H9 (cell line): ENCODE measurements around the gene LPP. TPM values are rescaled to one million over a fixed set of nuclear protein-coding genes. Genes with fewer than 3 reads are reported as not detected.

Source experiments
- DNase-seq: peaks from one replicate; pipeline ENCODE4 v3.0.0-alpha.2; 2017
- H2AFZ ChIP-seq: one replicate; pipeline ENCODE4 v1.6.1; 2013; ENCODE audit warnings: mild to moderate bottlenecking, low read length, control low read depth, moderate library complexity
- H2AK5ac ChIP-seq: 2 replicates; pipeline ENCODE4 v1.6.1; 2013; ENCODE audit warnings: low read length, control low read depth, mixed read lengths; ENCODE audit not compliant: insufficient read length
- H2BK120ac ChIP-seq: one replicate; pipeline ENCODE4 v1.6.1; 2013; ENCODE audit warnings: low read depth, mild to moderate bottlenecking, low read length, control low read depth, inconsistent platforms; ENCODE audit not compliant: poor library complexity, severe bottlenecking
- H2BK12ac ChIP-seq: 2 replicates; pipeline ENCODE4 v1.6.1; 2013; ENCODE audit warnings: low read length, control low read depth, mixed read lengths, low read depth; ENCODE audit not compliant: insufficient read length
- H2BK15ac ChIP-seq: 2 replicates; pipeline ENCODE4 v1.6.1; 2013; ENCODE audit warnings: low read depth, low read length, control low read depth
- H2BK20ac ChIP-seq: one replicate; pipeline ENCODE4 v1.6.1; 2013; ENCODE audit warnings: low read depth, mild to moderate bottlenecking, low read length, control low read depth, inconsistent platforms; ENCODE audit not compliant: poor library complexity, severe bottlenecking
- H2BK5ac ChIP-seq: 2 replicates; pipeline ENCODE4 v1.6.1; 2013; ENCODE audit warnings: low read length, control low read depth, mixed read lengths; ENCODE audit not compliant: insufficient read length
- H3K14ac ChIP-seq: 2 replicates; pipeline ENCODE4 v1.6.1; 2013; ENCODE audit warnings: low read length, control low read depth; ENCODE audit not compliant: insufficient read depth
- H3K18ac ChIP-seq: 2 replicates; pipeline ENCODE4 v1.6.1; 2013; ENCODE audit warnings: low read depth, mild to moderate bottlenecking, mixed read lengths, low read length, control low read depth; ENCODE audit not compliant: insufficient read length
- H3K23ac ChIP-seq: 2 replicates; pipeline ENCODE4 v1.6.1; 2013; ENCODE audit warnings: low read length, control low read depth, mixed read lengths, low read depth; ENCODE audit not compliant: insufficient read length
- H3K23me2 ChIP-seq: 2 replicates; pipeline ENCODE4 v1.6.1; 2013; ENCODE audit warnings: low read depth, mild to moderate bottlenecking, mixed read lengths, low read length, control low read depth; ENCODE audit not compliant: insufficient read length, poor library complexity, severe bottlenecking
- H3K27ac ChIP-seq: 2 replicates; pipeline ENCODE4 v1.5.1; 2013; ENCODE audit warnings: low read length, control low read depth, mixed read lengths, low read depth; ENCODE audit not compliant: insufficient read length
- H3K27me3 ChIP-seq: 2 replicates; pipeline ENCODE4 v1.6.1; 2013; ENCODE audit warnings: low read length, control low read depth, inconsistent platforms; ENCODE audit not compliant: insufficient read depth
- H3K4ac ChIP-seq: 2 replicates; pipeline ENCODE4 v1.6.1; 2013; ENCODE audit warnings: low read depth, mild to moderate bottlenecking, control low read depth, inconsistent platforms, low read length, moderate library complexity
- H3K4me1 ChIP-seq: 2 replicates; pipeline ENCODE4 v1.6.1; 2013; ENCODE audit warnings: low read length, control low read depth, inconsistent platforms; ENCODE audit not compliant: insufficient read depth
- H3K4me2 ChIP-seq: 2 replicates; pipeline ENCODE4 v1.6.1; 2013; ENCODE audit warnings: low read length, control low read depth, mixed read lengths; ENCODE audit not compliant: insufficient read length, insufficient read depth
- H3K56ac ChIP-seq: 2 replicates; pipeline ENCODE4 v1.6.1; 2013; ENCODE audit warnings: low read depth, mild to moderate bottlenecking, mixed read lengths, low read length, control low read depth; ENCODE audit not compliant: insufficient read length
- H3K79me1 ChIP-seq: 2 replicates; pipeline ENCODE4 v1.6.1; 2013; ENCODE audit warnings: low read depth, mild to moderate bottlenecking, moderate library complexity, low read length, control low read depth, inconsistent platforms; ENCODE audit not compliant: insufficient read depth, poor library complexity, severe bottlenecking
- H3K79me2 ChIP-seq: 2 replicates; pipeline ENCODE4 v1.6.1; 2013; ENCODE audit warnings: low read length, control low read depth, inconsistent platforms; ENCODE audit not compliant: insufficient read depth
- H3K9ac ChIP-seq: 2 replicates; pipeline ENCODE4 v1.6.1; 2013; ENCODE audit warnings: low read length, control low read depth, mixed read lengths; ENCODE audit not compliant: insufficient read length; ENCODE audit errors: extremely low read depth
- H3K9me3 ChIP-seq: one replicate; pipeline ENCODE4 v1.6.1; 2013; ENCODE audit warnings: low read depth, low read length, inconsistent platforms; ENCODE audit not compliant: control insufficient read depth
- H3T11ph ChIP-seq: one replicate; pipeline ENCODE4 v1.6.1; 2013; ENCODE audit warnings: mild to moderate bottlenecking, low read length, control low read depth, inconsistent platforms
- H4K20me1 ChIP-seq: one replicate; pipeline ENCODE4 v1.6.1; 2013; ENCODE audit not compliant: control insufficient read depth, insufficient read length, insufficient read depth
- H4K5ac ChIP-seq: 2 replicates; pipeline ENCODE4 v1.6.1; 2013; ENCODE audit warnings: low read depth, mild to moderate bottlenecking, mixed read lengths, low read length, control low read depth; ENCODE audit not compliant: insufficient read length
- H4K8ac ChIP-seq: replicated peaks from 2 replicates; pipeline ENCODE4 v1.6.1; 2013; ENCODE audit warnings: low read length, control low read depth, mixed read lengths, low read depth; ENCODE audit not compliant: insufficient read length
- H4K91ac ChIP-seq: 2 replicates; pipeline ENCODE4 v1.6.1; 2013; ENCODE audit warnings: low read depth, mild to moderate bottlenecking, moderate library complexity, mixed read lengths, low read length, control low read depth; ENCODE audit not compliant: insufficient read length
- H3K27ac Mint-ChIP-seq, 3 experiments: 2 replicates in 2 of 3; 3 replicates in 1 of 3; pipeline ENCODE4 v1.8.0; 2020 to 2021; ENCODE audit warnings: mixed read lengths in 3 of 3, mild to moderate bottlenecking in 1 of 3, moderate library complexity in 1 of 3
- H3K27me3 Mint-ChIP-seq: 2 replicates; pipeline ENCODE4 v1.8.0; 2021; ENCODE audit warnings: low read depth, mild to moderate bottlenecking, moderate library complexity, mixed read lengths
- H3K36me3 Mint-ChIP-seq, 3 experiments: 2 replicates in 2 of 3; 3 replicates in 1 of 3; pipeline ENCODE4 v1.8.0; 2020 to 2021; ENCODE audit warnings: low read depth in 3 of 3, mixed read lengths in 3 of 3; ENCODE audit not compliant: insufficient read depth in 1 of 3
- H3K4me1 Mint-ChIP-seq, 2 experiments: 2 replicates each; pipeline ENCODE4 v1.8.0; 2020; ENCODE audit warnings: mixed read lengths in 2 of 2
- H3K4me3 Mint-ChIP-seq, 2 experiments: 2 replicates in 1 of 2; 3 replicates in 1 of 2; pipeline ENCODE4 v1.8.0; 2020 to 2021; ENCODE audit warnings: mild to moderate bottlenecking in 2 of 2, mixed read lengths in 2 of 2, moderate library complexity in 1 of 2
- H3K9me3 Mint-ChIP-seq, 2 experiments: 2 replicates in 1 of 2; 3 replicates in 1 of 2; pipeline ENCODE4 v1.8.0; 2020; ENCODE audit warnings: mild to moderate bottlenecking in 2 of 2, mixed read lengths in 2 of 2, moderate library complexity in 1 of 2
- whole genome bisulfite sequencing: extraction: QIAGEN DNeasy Blood & Tissue Kit; methylation state at CpG from one replicate; pipeline ENCODE4 v1.1.7; 2013; ENCODE audit warnings: missing lambda C conversion rate, low lambda C conversion rate, mixed read lengths; ENCODE audit not compliant: insufficient read length; ENCODE audit errors: extremely low coverage; 5-methylcytosine and 5-hydroxymethylcytosine counted together
- total RNA-seq: library from RNA; stranded (reverse); gene quantifications from 2 replicates; pipeline ENCODE4 v1.2.1, GENCODE V29; 2021
- TF ChIP-seq, protein P1 (sequence below): fragments of 200-600 bp; sonication (generic); conservative IDR thresholded peaks from 3 replicates; pipeline ENCODE4 v1.8.0; 2021; ENCODE audit warnings: antibody characterized with exemption, mild to moderate bottlenecking

The LPP gene
- total RNA-seq, 1 experiment from 2014 or later, result 64.6 TPM

DNA sequence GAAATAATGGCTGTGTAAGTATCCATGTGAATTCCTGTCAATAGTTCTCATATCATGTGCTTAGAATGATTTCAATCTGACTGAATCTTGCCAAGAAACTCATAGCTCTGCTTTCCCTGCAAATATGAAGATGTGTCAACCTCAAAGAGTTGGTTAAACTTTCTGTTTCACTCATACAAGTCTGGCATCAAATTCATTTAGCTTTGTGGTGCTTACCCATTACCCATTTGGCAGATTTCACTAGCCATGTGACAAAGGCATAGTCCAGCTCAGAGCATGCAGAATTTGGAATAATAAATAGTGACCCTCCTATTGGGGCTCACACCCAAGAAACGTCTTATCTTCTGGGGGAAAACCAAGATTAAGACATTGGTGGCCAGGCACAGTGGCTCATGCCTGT is 761.2 kb downstream of the LPP start:
- Histone ChIP-seq H3K18ac (no peak overlapping the region), H4K8ac (no peak overlapping the region), H3K23me2 (no peaks in the 10 kb centered on the region), H3K9ac (no peak overlapping the region), H3K27ac (no peak overlapping the region), H4K20me1 (no peaks in the 10 kb centered on the region), H2BK12ac (no peak overlapping the region), H3K56ac (no peak overlapping the region), H3K27me3 (no peaks in the 10 kb centered on the region), H2AFZ (no peak overlapping the region), H2BK20ac (no peak overlapping the region), H2AK5ac (no peak overlapping the region), H3K79me1 (no peaks in the 10 kb centered on the region), H3K9me3 (no peaks in the 10 kb centered on the region), H2BK15ac (no peak overlapping the region), H3K14ac (no peak overlapping the region), H4K91ac (no peak overlapping the region), H3T11ph (no peak overlapping the region), H3K23ac (no peak overlapping the region), H3K4me2 (no peak overlapping the region), H3K4me1 (0 out of 2 replicates have a peak, but pooled peaks cover 2% of the 10 kb centered on the region), H4K5ac (no peak overlapping the region), H2BK5ac (no peak overlapping the region), H2BK120ac (no peak overlapping the region), H3K79me2 (no peaks in the 10 kb centered on the region), H3K4ac (no peak overlapping the region)
- Mint-ChIP-seq H3K36me3 (no peaks in the 10 kb centered on the region), H3K4me1 (peaks cover 14 to 17% of the 10 kb centered on the region in 2 experiments), H3K9me3 (no peaks in the 10 kb centered on the region), H3K27me3 (no peaks in the 10 kb centered on the region), H3K4me3 (no peak overlapping the region), H3K27ac (no peak overlapping the region)
- no peak for DNase-seq
- TF ChIP-seq, protein P1, sequence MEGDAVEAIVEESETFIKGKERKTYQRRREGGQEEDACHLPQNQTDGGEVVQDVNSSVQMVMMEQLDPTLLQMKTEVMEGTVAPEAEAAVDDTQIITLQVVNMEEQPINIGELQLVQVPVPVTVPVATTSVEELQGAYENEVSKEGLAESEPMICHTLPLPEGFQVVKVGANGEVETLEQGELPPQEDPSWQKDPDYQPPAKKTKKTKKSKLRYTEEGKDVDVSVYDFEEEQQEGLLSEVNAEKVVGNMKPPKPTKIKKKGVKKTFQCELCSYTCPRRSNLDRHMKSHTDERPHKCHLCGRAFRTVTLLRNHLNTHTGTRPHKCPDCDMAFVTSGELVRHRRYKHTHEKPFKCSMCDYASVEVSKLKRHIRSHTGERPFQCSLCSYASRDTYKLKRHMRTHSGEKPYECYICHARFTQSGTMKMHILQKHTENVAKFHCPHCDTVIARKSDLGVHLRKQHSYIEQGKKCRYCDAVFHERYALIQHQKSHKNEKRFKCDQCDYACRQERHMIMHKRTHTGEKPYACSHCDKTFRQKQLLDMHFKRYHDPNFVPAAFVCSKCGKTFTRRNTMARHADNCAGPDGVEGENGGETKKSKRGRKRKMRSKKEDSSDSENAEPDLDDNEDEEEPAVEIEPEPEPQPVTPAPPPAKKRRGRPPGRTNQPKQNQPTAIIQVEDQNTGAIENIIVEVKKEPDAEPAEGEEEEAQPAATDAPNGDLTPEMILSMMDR, result no peak
- no CpG with 5 or more reads among the region's 1 CpG for WGBS
